HepG2 (cell line): ENCODE data around the gene ADCY7. TPM values are rescaled to one million over a fixed set of nuclear protein-coding genes. Genes with fewer than 3 reads are reported as not detected.

Experiments
- BHLHE40 ChIP-seq: IDR thresholded peaks from 2 replicates; pipeline ENCODE4 v1.6.1; 2011; ENCODE audit warnings: low read length, improper control_type of control experiment
- CCDC6 ChIP-seq: sonication (generic); formaldehyde crosslinking; IDR thresholded peaks from 2 replicates; pipeline ENCODE4 v1.8.1; 2022; ENCODE audit warnings: mild to moderate bottlenecking, missing genetic modification reagents, moderate library complexity
- FOXJ3 ChIP-seq: sonication (generic); formaldehyde crosslinking; IDR thresholded peaks from 2 replicates; pipeline ENCODE4 v1.4.0; 2020; ENCODE audit warnings: missing genetic modification reagents, mild to moderate bottlenecking, borderline replicate concordance
- KDM4B ChIP-seq: sonication (generic); formaldehyde crosslinking; IDR thresholded peaks from 2 replicates; pipeline ENCODE4 v1.4.0; 2020; ENCODE audit warnings: missing genetic modification reagents
- NFE2L2 ChIP-seq: fragments of 150-350 bp; IDR thresholded peaks from 2 replicates; pipeline ENCODE4 v1.6.1; 2014; ENCODE audit warnings: low read length
- NFYB ChIP-seq: sonication (generic); formaldehyde crosslinking; IDR thresholded peaks from 2 replicates; pipeline ENCODE4 v1.4.0; 2020; ENCODE audit warnings: missing genetic modification reagents
- PHF21A ChIP-seq: sonication (generic); formaldehyde crosslinking; IDR thresholded peaks from 2 replicates; pipeline ENCODE4 v1.5.0; 2020; ENCODE audit warnings: mild to moderate bottlenecking, missing genetic modification reagents
- PLRG1 ChIP-seq: fragments of 450-650 bp; conservative IDR thresholded peaks from 2 replicates; pipeline ENCODE4 v1.6.1; 2016
- POLR2G ChIP-seq: fragments of 200-400 bp; formaldehyde crosslinking; IDR thresholded peaks from 2 replicates; pipeline ENCODE4 v1.6.1; 2018; ENCODE audit warnings: mild to moderate bottlenecking, low read depth, low read length, moderate library complexity
- SRSF9 ChIP-seq: fragments of 200-400 bp; formaldehyde crosslinking; IDR thresholded peaks from 2 replicates; pipeline ENCODE4 v1.6.1; 2018; ENCODE audit warnings: borderline replicate concordance, mild to moderate bottlenecking, low read depth, low read length; ENCODE audit not compliant: insufficient read depth, poor library complexity, severe bottlenecking
- TAF15 ChIP-seq: fragments of 200-400 bp; formaldehyde crosslinking; IDR thresholded peaks from one replicate; pipeline ENCODE4 v1.6.1; 2018; ENCODE audit warnings: mild to moderate bottlenecking, low read depth, low read length; ENCODE audit not compliant: poor library complexity, severe bottlenecking
- TOPORS ChIP-seq: sonication (generic); formaldehyde crosslinking; IDR thresholded peaks from 2 replicates; pipeline ENCODE4 v1.8.0; 2023; ENCODE audit warnings: mild to moderate bottlenecking, missing genetic modification reagents
- ZFP37 ChIP-seq: sonication (generic); formaldehyde crosslinking; IDR thresholded peaks from 2 replicates; pipeline ENCODE4 v1.4.0; 2020; ENCODE audit warnings: missing genetic modification reagents, borderline replicate concordance
- ZNF101 ChIP-seq: sonication (generic); formaldehyde crosslinking; IDR thresholded peaks from 2 replicates; pipeline ENCODE4 v1.4.0; 2020; ENCODE audit warnings: mild to moderate bottlenecking, low read depth, missing genetic modification reagents, borderline replicate concordance
- ZNF138 ChIP-seq: sonication (generic); formaldehyde crosslinking; IDR thresholded peaks from 2 replicates; pipeline ENCODE4 v1.5.0; 2020; ENCODE audit warnings: mild to moderate bottlenecking, low read depth, missing genetic modification reagents
- ZNF350 ChIP-seq: sonication (generic); formaldehyde crosslinking; IDR thresholded peaks from 2 replicates; pipeline ENCODE4 v1.4.0; 2020; ENCODE audit warnings: mild to moderate bottlenecking, low read depth, missing genetic modification reagents, borderline replicate concordance
- ZNF441 ChIP-seq: sonication (generic); formaldehyde crosslinking; IDR thresholded peaks from 2 replicates; pipeline ENCODE4 v1.7.0; 2021; ENCODE audit warnings: missing genetic modification reagents, borderline replicate concordance
- ZNF550 ChIP-seq: sonication (generic); formaldehyde crosslinking; IDR thresholded peaks from 2 replicates; pipeline ENCODE4 v1.4.0; 2020; ENCODE audit warnings: mild to moderate bottlenecking, missing genetic modification reagents, borderline replicate concordance
- ZNF816 ChIP-seq: sonication (generic); formaldehyde crosslinking; IDR thresholded peaks from 2 replicates; pipeline ENCODE4 v1.8.0; 2022; ENCODE audit warnings: missing genetic modification reagents, mild to moderate bottlenecking, borderline replicate concordance
- polyA plus RNA-seq, 8 experiments: library from polyadenylated mRNA; depleted of rRNA in 3 of 8; stranded (reverse) in 7 of 8; unstranded in 1 of 8; fragments of >200 nt; fragmentation: Illumina TruSeq in 4 of 8; extraction: Trizol in 4 of 8; gene quantifications; 2 replicates each; pipeline versions ENCODE4 v1.2.1 to v1.2.3, GENCODE V29; 2011 to 2016; ENCODE audit warnings: low read depth in 4 of 8, missing spikeins in 1 of 8, mixed read lengths in 1 of 8; ENCODE audit not compliant: insufficient read depth in 1 of 8
- total RNA-seq, 5 experiments: library from RNA; depleted of rRNA; stranded (reverse); fragments of >200 nt; fragmentation: Illumina TruSeq; extraction: Trizol; gene quantifications; 2 replicates each; pipeline ENCODE4 v1.2.3, GENCODE V29; 2016; ENCODE audit warnings: low read depth in 1 of 5
- TF ChIP-seq, protein P1 (sequence below): IDR thresholded peaks from 2 replicates; pipeline ENCODE4 v1.6.1; 2016; ENCODE audit warnings: low read depth, borderline replicate concordance
- TF ChIP-seq, protein P2 (sequence below): sonication (generic); formaldehyde crosslinking; IDR thresholded peaks from 2 replicates; pipeline ENCODE4 v1.8.0; 2022; ENCODE audit warnings: mild to moderate bottlenecking, missing genetic modification reagents, moderate library complexity
- TF ChIP-seq, protein P3 (sequence below): sonication (generic); formaldehyde crosslinking; IDR thresholded peaks from 2 replicates; pipeline ENCODE4 v1.4.0; 2020; ENCODE audit warnings: missing genetic modification reagents
- TF ChIP-seq, protein P4 (sequence below): IDR thresholded peaks from 2 replicates; pipeline ENCODE4 v1.6.1; 2016; ENCODE audit warnings: mild to moderate bottlenecking
- TF ChIP-seq, protein P5 (sequence below): sonication (generic); formaldehyde crosslinking; IDR thresholded peaks from 2 replicates; pipeline ENCODE4 v1.5.0; 2020; ENCODE audit warnings: missing genetic modification reagents

Gene ADCY7
- total and polyA plus RNA-seq, 2 of the 13 experiments (the other 11 are each of a cell fraction or from before 2014, with no cell fraction given), result 2.2 to 4.3 TPM

DNA sequence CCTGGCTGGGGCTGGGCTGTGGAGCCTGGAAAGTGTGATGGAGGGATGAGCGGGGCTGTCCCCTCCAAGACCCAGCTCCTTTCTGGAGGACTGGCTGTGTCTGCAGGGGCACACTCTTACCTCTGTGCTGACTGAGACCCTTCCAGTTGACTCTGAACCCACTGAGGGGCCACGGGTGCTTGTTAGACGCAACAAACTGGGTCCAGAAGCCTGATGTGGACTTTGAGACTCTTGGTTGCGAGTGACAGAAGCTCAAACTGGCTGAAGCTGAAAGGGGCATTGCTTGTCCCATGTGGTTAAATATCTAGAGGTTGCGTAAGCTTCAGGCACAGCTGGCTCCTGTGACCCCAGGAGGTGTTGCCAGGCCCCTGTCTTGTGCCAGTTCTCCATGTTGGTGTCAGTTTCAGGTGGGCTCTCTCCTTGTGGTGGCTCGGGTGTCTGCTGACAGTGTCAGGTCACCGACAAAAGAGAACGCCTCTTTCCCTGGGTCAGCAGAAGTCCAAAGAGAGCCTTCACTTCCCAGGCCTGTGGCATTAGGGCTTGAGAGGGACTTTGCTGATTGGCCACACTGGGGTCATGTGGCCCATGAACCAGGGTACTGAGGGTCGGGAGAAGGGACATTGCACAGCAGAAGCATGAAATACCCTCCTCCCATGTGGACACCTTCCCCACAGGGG, 16.7 kb downstream of the ADCY7 start (continued):
- TF ChIP-seq ZNF441 (0 out of 2 replicates have a peak, but pooled peaks have one; percentile 40), ZNF816 (CRISPR knock-in tag) (no peak), NFYB (CRISPR knock-in tag) (peak; percentile 66; the same call in 1 of the 2 replicates), CCDC6 (CRISPR knock-in tag) (peak; percentile 87; the same call in 1 of the 2 replicates), ZNF550 (CRISPR knock-in tag) (no peak), ZNF350 (CRISPR knock-in tag) (peak; percentile 52; the same call in 1 of the 2 replicates), TAF15 (no peak), POLR2G (no peak), PLRG1 (no peak), NFE2L2 (no peak), ZNF138 (CRISPR knock-in tag) (no peak), SRSF9 (no peak), ZNF101 (CRISPR knock-in tag) (no peak), PHF21A (CRISPR knock-in tag) (peak; percentile 95), KDM4B (CRISPR knock-in tag) (0 out of 2 replicates have a peak, but pooled peaks have one; percentile 2), FOXJ3 (CRISPR knock-in tag) (peak; percentile 79), ZFP37 (no peak), BHLHE40 (no peak), TOPORS (CRISPR knock-in tag) (no peak)
- TF ChIP-seq, protein P1, sequence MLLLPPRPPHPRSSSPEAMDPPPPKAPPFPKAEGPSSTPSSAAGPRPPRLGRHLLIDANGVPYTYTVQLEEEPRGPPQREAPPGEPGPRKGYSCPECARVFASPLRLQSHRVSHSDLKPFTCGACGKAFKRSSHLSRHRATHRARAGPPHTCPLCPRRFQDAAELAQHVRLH (CRISPR knock-in tag), result peak; percentile 95; the same call in 1 of the 2 replicates
- TF ChIP-seq, protein P2, sequence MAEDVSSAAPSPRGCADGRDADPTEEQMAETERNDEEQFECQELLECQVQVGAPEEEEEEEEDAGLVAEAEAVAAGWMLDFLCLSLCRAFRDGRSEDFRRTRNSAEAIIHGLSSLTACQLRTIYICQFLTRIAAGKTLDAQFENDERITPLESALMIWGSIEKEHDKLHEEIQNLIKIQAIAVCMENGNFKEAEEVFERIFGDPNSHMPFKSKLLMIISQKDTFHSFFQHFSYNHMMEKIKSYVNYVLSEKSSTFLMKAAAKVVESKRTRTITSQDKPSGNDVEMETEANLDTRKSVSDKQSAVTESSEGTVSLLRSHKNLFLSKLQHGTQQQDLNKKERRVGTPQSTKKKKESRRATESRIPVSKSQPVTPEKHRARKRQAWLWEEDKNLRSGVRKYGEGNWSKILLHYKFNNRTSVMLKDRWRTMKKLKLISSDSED, result no peak
- TF ChIP-seq, protein P3, sequence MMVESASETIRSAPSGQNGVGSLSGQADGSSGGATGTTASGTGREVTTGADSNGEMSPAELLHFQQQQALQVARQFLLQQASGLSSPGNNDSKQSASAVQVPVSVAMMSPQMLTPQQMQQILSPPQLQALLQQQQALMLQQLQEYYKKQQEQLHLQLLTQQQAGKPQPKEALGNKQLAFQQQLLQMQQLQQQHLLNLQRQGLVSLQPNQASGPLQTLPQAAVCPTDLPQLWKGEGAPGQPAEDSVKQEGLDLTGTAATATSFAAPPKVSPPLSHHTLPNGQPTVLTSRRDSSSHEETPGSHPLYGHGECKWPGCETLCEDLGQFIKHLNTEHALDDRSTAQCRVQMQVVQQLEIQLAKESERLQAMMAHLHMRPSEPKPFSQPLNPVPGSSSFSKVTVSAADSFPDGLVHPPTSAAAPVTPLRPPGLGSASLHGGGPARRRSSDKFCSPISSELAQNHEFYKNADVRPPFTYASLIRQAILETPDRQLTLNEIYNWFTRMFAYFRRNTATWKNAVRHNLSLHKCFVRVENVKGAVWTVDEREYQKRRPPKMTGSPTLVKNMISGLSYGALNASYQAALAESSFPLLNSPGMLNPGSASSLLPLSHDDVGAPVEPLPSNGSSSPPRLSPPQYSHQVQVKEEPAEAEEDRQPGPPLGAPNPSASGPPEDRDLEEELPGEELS (CRISPR knock-in tag), result peak; percentile 66; the same call in 1 of the 2 replicates
- TF ChIP-seq, protein P4, sequence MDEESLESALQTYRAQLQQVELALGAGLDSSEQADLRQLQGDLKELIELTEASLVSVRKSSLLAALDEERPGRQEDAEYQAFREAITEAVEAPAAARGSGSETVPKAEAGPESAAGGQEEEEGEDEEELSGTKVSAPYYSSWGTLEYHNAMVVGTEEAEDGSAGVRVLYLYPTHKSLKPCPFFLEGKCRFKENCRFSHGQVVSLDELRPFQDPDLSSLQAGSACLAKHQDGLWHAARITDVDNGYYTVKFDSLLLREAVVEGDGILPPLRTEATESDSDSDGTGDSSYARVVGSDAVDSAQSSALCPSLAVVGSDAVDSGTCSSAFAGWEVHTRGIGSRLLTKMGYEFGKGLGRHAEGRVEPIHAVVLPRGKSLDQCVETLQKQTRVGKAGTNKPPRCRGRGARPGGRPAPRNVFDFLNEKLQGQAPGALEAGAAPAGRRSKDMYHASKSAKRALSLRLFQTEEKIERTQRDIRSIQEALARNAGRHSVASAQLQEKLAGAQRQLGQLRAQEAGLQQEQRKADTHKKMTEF (CRISPR knock-in tag), result peak; percentile 57; the same call in 1 of the 2 replicates
- TF ChIP-seq, protein P5, sequence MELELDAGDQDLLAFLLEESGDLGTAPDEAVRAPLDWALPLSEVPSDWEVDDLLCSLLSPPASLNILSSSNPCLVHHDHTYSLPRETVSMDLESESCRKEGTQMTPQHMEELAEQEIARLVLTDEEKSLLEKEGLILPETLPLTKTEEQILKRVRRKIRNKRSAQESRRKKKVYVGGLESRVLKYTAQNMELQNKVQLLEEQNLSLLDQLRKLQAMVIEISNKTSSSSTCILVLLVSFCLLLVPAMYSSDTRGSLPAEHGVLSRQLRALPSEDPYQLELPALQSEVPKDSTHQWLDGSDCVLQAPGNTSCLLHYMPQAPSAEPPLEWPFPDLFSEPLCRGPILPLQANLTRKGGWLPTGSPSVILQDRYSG (CRISPR knock-in tag), result no peak
